ENCODE results near the gene LAMA5. TPM values are rescaled to one million over a fixed set of nuclear protein-coding genes. Genes with fewer than 3 reads are reported as not detected.

LAMA5 gene
- polyA plus RNA-seq, 1 donor (not counting 4 experiments of a cell fraction or from before 2014, with no cell fraction given): 8.7 TPM

DNA sequence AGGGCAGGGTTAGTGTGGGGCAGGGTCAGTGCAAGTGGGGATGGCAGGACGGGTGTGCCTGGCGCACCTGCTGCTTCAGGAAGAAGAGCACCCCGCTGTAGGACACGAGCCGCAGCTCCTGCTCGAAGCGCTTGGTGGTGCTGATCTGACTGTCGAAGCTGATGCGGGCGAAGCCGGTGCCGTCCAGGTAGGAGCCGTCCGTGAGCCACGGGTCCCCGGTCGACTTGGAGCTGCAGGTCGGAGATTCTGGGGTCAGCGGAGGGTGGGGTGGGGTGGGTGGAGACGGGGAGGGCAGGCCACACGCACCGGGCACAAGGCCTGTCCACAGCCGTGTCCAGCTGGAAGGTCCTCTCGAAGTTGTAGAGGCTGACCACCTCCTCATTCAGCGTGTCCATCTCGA is 54.1 kb downstream of the LAMA5 start:
- peaks cover 11% of the 10 kb centered on the region for H3K4me1 ChIP-seq (ENCODE audit: control insufficient read depth, extremely low read depth, insufficient read depth, low read length)
- H3K4me2 ChIP-seq (ENCODE audit: control insufficient read depth, extremely low read depth, insufficient read depth, low read depth, low read length): no peak overlapping the region
- H3K36me3 ChIP-seq (ENCODE audit: control insufficient read depth in 2 of 2, extremely low read depth in 1 of 2, insufficient read depth in 2 of 2, low read length in 2 of 2): peaks cover 42 to 49% of the 10 kb centered on the region in 2 experiments
- dilution Hi-C loops (cut with MboI; ENCODE audit: extremely low pct_ligation_motif_present, low sequenced_read_pairs): no loop called here
- no peaks in the 10 kb centered on the region for H3K9me1 ChIP-seq (ENCODE audit: control insufficient read depth, extremely low read depth, insufficient read depth, low read length)
- no peak overlapping the region for H2AFZ ChIP-seq (ENCODE audit: control insufficient read depth, low read length)
- FAIRE-seq (no peak), DNase-seq (ENCODE audit: low read depth, low spot score) (no peak)
- H3K79me2 ChIP-seq (ENCODE audit: control insufficient read depth, insufficient read depth, low read length): peaks cover 3% of the 10 kb centered on the region
- H3K4me3 ChIP-seq (ENCODE audit: control insufficient read depth in 2 of 3, extremely low read depth in 1 of 3, insufficient read depth in 2 of 3, low read depth in 1 of 3, low read length in 3 of 3): no peak overlapping the region
- no peak overlapping the region for H3K9ac ChIP-seq (ENCODE audit: control insufficient read depth, extremely low read depth, insufficient read depth, low read length)
- TF ChIP-seq, protein P1, sequence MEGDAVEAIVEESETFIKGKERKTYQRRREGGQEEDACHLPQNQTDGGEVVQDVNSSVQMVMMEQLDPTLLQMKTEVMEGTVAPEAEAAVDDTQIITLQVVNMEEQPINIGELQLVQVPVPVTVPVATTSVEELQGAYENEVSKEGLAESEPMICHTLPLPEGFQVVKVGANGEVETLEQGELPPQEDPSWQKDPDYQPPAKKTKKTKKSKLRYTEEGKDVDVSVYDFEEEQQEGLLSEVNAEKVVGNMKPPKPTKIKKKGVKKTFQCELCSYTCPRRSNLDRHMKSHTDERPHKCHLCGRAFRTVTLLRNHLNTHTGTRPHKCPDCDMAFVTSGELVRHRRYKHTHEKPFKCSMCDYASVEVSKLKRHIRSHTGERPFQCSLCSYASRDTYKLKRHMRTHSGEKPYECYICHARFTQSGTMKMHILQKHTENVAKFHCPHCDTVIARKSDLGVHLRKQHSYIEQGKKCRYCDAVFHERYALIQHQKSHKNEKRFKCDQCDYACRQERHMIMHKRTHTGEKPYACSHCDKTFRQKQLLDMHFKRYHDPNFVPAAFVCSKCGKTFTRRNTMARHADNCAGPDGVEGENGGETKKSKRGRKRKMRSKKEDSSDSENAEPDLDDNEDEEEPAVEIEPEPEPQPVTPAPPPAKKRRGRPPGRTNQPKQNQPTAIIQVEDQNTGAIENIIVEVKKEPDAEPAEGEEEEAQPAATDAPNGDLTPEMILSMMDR (optimal IDR thresholded peaks at IDR 0.05 in 1 of 3, IDR thresholded peaks at IDR 0.05 in 1 of 3, conservative IDR thresholded peaks at IDR 0.05 in 1 of 3; ENCODE audit: extremely low read depth in 1 of 3, insufficient read depth in 2 of 3, low read length in 3 of 3): no peak
- TF ChIP-seq EZH2 (IDR thresholded peaks at IDR 0.05; ENCODE audit: low read length): no peak
- H4K20me1 ChIP-seq (ENCODE audit: control insufficient read depth, extremely low read depth, insufficient read depth, low read length): peaks cover 20% of the 10 kb centered on the region
- H3K9me3 ChIP-seq (ENCODE audit: control insufficient read depth, low read depth, low read length): no peaks in the 10 kb centered on the region
- H3K27ac ChIP-seq (ENCODE audit: control insufficient read depth, insufficient read depth, low read length): no peak overlapping the region
- H3K27me3 ChIP-seq (ENCODE audit: control insufficient read depth, extremely low read depth, insufficient read depth, low read length): no peaks in the 10 kb centered on the region

DNA sequence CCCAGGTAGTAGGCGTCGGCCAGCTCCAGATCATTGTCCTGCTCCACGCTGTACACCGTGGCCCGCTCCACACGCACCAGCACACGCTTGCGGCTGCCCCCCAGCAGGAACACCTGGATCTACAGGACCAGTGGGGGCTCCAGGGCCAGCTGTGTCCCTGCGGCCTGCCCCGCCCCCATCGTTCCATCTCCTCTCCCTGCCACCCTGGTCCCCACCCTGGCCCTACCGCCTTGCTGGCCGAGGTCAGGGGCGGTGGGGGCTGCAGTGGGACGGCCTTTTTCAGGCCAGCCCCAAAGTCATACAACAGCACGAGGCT is 54.5 kb downstream of the LAMA5 start:
- peaks cover 42 to 51% of the 10 kb centered on the region in 2 experiments for H3K36me3 ChIP-seq (ENCODE audit: control insufficient read depth in 2 of 2, extremely low read depth in 1 of 2, insufficient read depth in 2 of 2, low read length in 2 of 2)
- no peaks in the 10 kb centered on the region for H3K9me1 ChIP-seq (ENCODE audit: control insufficient read depth, extremely low read depth, insufficient read depth, low read length)
- H3K9me3 ChIP-seq (ENCODE audit: control insufficient read depth, low read depth, low read length): no peaks in the 10 kb centered on the region
- H2AFZ ChIP-seq (ENCODE audit: control insufficient read depth, low read length): no peak overlapping the region
- no peaks in the 10 kb centered on the region for H3K27me3 ChIP-seq (ENCODE audit: control insufficient read depth, extremely low read depth, insufficient read depth, low read length)
- dilution Hi-C loops (cut with MboI; ENCODE audit: extremely low pct_ligation_motif_present, low sequenced_read_pairs): no loop called here
- FAIRE-seq: no peak
- H4K20me1 ChIP-seq (ENCODE audit: control insufficient read depth, extremely low read depth, insufficient read depth, low read length): peaks cover 23% of the 10 kb centered on the region
- H3K9ac ChIP-seq (ENCODE audit: control insufficient read depth, extremely low read depth, insufficient read depth, low read length): no peak overlapping the region
- no peak overlapping the region for H3K4me2 ChIP-seq (ENCODE audit: control insufficient read depth, extremely low read depth, insufficient read depth, low read depth, low read length)
- TF ChIP-seq, protein P1 (optimal IDR thresholded peaks at IDR 0.05 in 1 of 3, IDR thresholded peaks at IDR 0.05 in 1 of 3, conservative IDR thresholded peaks at IDR 0.05 in 1 of 3; ENCODE audit: extremely low read depth in 1 of 3, insufficient read depth in 2 of 3, low read length in 3 of 3): no peak
- TF ChIP-seq EZH2 (IDR thresholded peaks at IDR 0.05; ENCODE audit: low read length): no peak
- no peak overlapping the region for H3K4me3 ChIP-seq (ENCODE audit: control insufficient read depth in 2 of 3, extremely low read depth in 1 of 3, insufficient read depth in 2 of 3, low read depth in 1 of 3, low read length in 3 of 3)
- no peak overlapping the region for H3K27ac ChIP-seq (ENCODE audit: control insufficient read depth, insufficient read depth, low read length)
- peaks cover 10% of the 10 kb centered on the region for H3K4me1 ChIP-seq (ENCODE audit: control insufficient read depth, extremely low read depth, insufficient read depth, low read length)
- H3K79me2 ChIP-seq (ENCODE audit: control insufficient read depth, insufficient read depth, low read length): peaks cover 6% of the 10 kb centered on the region
- no peak for DNase-seq (ENCODE audit: low read depth, low spot score)

Data from keratinocyte (primary cell).